ENCODE results near the gene SMYD3.
"Not testable (repeated sequence)": the region's sequence is repeated elsewhere in the genome, so short reads cannot be mapped to it uniquely, and the experiment has no call there.

SMYD3 gene

DNA sequence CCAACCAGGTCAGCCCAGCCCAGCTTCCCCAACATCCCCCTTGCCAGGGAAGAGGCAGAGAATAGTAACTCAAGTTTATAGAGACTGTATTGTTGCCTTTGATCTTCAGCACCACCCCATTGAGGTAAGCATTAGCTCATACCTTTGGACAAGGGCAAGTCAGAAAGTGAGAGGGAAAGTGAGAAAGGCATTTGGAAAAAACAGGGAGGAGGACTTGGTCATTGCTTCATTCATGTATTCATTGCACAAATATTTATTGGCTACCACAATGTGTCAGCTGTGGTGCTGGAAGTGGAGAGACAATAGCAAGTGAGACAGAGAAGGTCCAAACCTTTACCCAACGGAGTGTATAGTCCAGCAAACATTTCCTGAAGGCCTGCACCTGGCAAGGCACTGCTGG, 791.1 kb downstream of the SMYD3 start:
- DNase-seq: no peak
- Mint-ChIP-seq H3K36me3 (no peaks in the 10 kb centered on the region), H3K9me3 (no peaks in the 10 kb centered on the region), H3K4me3 (no peak overlapping the region), H3K27ac (no peak overlapping the region), H3K4me1 (no peaks in the 10 kb centered on the region), H3K27me3 (no peaks in the 10 kb centered on the region)
- CTCF ChIA-PET: no interaction called here

DNA sequence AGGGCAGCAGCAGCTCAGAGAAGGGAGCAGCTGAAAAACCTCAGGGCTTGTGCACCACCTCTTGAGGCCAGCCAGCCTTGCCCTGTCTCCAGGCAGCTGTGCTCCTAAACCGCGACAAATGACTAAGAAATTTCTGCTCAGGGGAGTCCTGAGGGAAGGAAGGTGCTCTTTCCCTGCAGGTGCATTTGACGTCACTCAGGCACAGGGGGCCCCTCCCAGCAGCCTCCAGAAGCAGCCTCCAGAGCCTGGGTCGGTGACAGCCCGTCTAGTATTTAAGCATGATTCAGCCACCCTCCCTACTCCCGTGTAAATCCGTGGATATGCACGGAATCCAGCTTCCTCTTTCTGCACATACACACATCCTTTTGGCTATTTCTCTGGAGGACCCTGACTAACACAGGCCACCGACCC, 791.8 kb downstream of the SMYD3 start:
- Mint-ChIP-seq H3K27me3 (no peaks in the 10 kb centered on the region), H3K36me3 (no peaks in the 10 kb centered on the region), H3K4me1 (no peaks in the 10 kb centered on the region), H3K27ac (no peak overlapping the region), H3K9me3 (no peaks in the 10 kb centered on the region), H3K4me3 (no peak overlapping the region)
- DNase-seq: no peak
- CTCF ChIA-PET: interaction anchor here (0.6 kb wide), 1 partner anchor 55 kb away, joined by 3 read pairs; no protein-coding TSS in a partner anchor

DNA sequence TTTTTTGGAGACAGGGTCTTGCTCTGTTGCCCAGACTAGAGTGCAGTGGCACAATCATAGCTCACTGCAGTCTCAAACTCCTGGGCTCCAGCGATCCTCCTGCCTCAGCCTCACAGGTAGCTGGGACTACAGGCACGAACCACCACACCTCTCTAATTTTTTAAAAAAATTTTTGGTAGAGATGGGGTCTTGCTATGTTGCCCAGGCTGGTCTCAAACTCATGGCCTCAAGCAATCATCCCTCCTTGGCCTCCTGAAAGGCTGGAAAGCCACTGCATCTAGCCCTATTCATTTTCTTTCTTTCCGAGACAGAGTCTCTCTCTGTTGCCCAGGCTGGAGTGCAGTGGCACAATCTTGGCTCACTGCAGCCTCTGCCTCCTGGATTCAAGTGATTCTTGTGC, 793.1 kb downstream of the SMYD3 start:
- H3K4me1 Mint-ChIP-seq, H3K4me3 Mint-ChIP-seq, H3K27ac Mint-ChIP-seq, DNase-seq, H3K9me3 Mint-ChIP-seq, H3K36me3 Mint-ChIP-seq, CTCF ChIA-PET, H3K27me3 Mint-ChIP-seq: not testable (repeated sequence)

DNA sequence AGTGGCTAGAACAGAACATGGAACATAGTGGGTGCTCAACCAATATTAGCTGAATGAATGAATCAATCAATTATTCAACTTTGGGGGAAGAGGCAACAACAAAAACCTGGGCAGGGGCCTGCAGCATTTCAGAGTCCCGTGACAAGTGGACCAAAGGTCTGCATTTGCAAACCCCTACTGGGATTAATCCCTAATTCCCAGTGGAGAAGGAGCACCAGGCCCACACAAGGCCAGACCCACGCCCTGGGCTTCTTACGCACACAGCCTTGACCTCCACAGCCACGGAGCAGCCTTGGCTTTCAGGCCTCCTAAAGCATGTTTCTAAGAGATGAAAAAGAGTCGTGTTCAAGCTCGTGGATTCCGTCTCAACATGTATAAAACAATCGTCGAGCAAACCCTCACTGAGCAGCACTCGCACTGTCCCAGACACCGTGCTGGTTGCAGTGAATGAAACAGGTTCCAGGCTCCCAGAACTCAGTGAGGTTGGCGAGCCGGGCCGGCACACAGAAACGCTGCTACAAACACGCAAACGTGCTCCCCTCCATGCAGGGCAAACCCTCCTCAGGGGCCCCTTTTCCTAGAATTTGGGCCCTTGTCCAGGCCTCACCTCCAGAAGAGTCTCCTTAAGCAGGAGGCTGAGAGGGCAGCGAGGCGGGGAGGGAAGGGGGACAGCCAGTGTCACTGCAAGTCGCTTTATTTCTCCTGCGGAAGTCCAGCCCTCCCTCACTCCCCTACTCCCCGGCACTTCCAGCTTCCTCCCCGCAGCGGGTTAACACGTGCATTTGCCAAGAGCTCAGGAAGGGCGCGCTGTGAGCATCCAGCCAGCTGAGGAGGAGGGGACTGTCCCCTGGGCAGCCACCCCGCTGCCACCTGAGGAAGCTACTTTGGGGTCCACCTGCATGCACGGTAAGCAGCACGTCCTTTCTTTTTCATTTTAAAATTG, 795.8 kb downstream of the SMYD3 start:
- H3K4me3 Mint-ChIP-seq: no peak overlapping the region
- CTCF ChIA-PET: no interaction called here
- no peaks in the 10 kb centered on the region for H3K4me1 Mint-ChIP-seq
- no peaks in the 10 kb centered on the region for H3K9me3 Mint-ChIP-seq
- no peak overlapping the region for H3K27ac Mint-ChIP-seq
- no peaks in the 10 kb centered on the region for H3K27me3 Mint-ChIP-seq
- no peaks in the 10 kb centered on the region for H3K36me3 Mint-ChIP-seq
- DNase-seq: no peak

DNA sequence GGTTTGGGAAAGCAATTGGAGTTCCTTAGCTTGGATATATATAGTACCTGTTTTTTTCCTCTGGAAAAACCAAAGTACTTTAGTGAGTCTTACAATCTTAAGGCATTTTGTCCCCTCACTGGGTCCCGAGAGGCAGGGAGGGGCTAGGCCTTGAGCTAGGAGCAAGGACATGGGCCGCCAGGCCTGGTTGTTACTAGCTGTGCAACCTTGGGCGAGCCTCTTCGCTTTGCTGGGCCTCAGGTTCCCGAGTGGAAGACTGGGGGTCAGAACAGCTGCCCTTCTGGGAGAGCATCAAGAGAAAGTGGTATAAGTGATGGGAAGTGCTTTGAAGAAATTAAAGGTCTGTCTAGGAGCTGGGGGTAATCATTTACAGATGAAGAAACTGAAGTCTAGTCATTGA, 799.1 kb downstream of the SMYD3 start:
- Mint-ChIP-seq H3K27me3 (no peaks in the 10 kb centered on the region), H3K27ac (no peak overlapping the region), H3K36me3 (no peaks in the 10 kb centered on the region), H3K4me1 (no peaks in the 10 kb centered on the region), H3K4me3 (no peak overlapping the region), H3K9me3 (no peaks in the 10 kb centered on the region)
- DNase-seq: no peak
- CTCF ChIA-PET: no interaction called here

DNA sequence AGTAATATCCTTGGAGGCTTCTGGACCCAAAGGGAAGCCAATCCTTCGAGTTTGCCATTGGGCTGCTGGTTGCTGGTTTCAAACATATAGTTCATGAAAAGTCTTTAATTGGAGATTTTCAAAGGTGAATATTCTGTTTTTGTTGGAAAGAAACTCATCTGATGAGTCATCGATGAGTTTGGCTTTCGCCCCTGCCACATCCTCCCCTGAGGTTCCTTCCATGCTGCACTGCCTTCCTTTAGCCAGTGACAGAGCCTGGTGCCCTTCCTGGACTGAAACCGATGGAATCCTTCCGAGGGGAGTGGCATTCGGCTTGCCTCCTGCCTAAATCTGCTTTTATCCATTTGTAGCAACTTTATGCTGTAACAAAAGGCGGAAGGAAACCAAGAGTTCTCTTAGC, 802.3 kb downstream of the SMYD3 start:
- DNase-seq: no peak
- Mint-ChIP-seq H3K4me1 (no peaks in the 10 kb centered on the region), H3K9me3 (no peaks in the 10 kb centered on the region), H3K4me3 (no peak overlapping the region), H3K36me3 (no peaks in the 10 kb centered on the region), H3K27ac (no peak overlapping the region), H3K27me3 (no peaks in the 10 kb centered on the region)
- CTCF ChIA-PET: no interaction called here

DNA sequence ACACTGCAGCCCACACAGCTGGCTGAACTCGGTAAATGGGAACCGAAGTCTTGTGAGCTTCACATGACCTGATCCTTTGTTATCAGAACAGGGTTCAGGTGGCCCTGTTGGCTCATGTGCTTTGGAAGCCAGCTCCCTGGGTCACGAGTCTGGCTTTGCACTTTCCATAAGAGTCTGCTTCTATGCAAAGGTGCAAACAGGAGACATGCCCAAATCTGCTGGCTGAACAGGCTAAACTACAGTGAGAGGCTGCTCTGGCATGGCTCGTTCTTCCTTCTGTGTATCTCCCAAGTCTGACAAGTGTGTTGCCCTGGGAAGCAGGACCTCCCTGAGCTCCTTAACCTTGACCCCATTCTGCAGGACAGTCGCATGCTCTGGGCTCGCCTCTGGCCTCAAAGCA, 802.7 kb downstream of the SMYD3 start:
- Mint-ChIP-seq H3K4me3 (no peak overlapping the region), H3K9me3 (no peaks in the 10 kb centered on the region), H3K27ac (no peak overlapping the region), H3K36me3 (no peaks in the 10 kb centered on the region), H3K4me1 (no peaks in the 10 kb centered on the region), H3K27me3 (no peaks in the 10 kb centered on the region)
- CTCF ChIA-PET: no interaction called here
- no peak for DNase-seq

DNA sequence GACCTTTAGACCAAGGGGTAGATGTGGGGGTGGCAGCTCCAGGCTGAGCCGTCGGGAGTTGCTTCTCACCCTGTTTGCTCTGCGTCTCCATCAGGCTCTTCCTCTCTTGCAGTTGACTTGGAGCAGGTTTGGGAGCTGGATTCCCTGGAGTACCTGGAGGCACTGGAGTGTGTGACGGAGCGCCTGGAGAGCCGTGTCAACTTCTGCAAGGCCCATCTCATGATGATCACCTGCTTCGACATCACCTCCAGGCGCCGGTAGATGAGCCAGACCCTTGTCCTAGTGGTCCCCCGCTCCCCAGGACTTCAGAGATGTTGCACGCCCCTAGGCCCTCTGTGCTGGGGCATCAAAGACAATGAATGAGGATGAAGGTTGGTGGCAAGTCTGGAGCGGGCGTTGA, 804.7 kb downstream of the SMYD3 start:
- Mint-ChIP-seq H3K27ac (no peak overlapping the region), H3K4me1 (no peaks in the 10 kb centered on the region), H3K4me3 (no peak overlapping the region), H3K27me3 (no peaks in the 10 kb centered on the region), H3K36me3 (no peaks in the 10 kb centered on the region), H3K9me3 (peaks cover 3% of the 10 kb centered on the region)
- CTCF ChIA-PET: no interaction called here
- no peak for DNase-seq

DNA sequence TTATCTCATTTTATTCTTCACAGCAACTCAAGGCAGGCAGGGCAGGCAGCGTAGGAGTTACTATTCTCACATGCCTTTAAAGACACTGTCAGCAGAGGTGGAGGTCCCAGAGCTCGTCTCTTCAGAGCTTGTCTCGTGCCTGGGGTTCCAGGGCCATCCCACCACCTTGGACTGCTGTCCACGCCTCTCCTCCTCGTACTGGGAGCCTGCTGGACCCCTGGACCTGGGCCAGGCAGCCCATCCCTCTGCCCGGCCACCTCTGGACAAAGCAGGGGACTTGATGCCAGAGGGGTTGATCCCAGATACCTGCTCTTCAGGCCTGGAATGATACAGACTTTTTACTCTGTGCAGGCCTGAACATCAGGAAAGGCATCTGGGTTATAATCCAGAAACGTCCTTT, 805.4 kb downstream of the SMYD3 start:
- Mint-ChIP-seq H3K4me1 (no peaks in the 10 kb centered on the region), H3K27me3 (no peaks in the 10 kb centered on the region), H3K9me3 (peaks cover 3% of the 10 kb centered on the region), H3K36me3 (no peaks in the 10 kb centered on the region), H3K27ac (no peak overlapping the region), H3K4me3 (no peak overlapping the region)
- CTCF ChIA-PET: no interaction called here
- DNase-seq: no peak

DNA sequence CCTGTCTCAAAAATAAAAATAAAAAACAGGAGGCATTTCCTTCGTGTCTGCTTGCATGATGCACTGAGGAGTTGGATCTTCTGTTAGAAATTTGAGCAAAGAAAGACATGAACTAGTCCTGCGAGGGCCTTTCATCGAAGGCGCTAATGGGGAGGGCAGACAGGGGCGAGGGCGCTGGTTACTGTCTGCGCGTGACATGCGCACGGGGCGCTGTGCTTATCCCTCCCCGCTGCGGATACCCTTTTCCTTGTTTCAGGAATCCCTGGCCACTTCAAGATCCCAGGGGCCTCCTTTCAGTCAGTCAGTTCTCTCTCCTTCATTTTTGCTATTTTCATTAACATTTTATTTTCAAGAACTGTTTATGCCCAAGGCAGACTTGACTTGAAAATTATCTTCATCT, 806.4 kb downstream of the SMYD3 start:
- peaks cover 3% of the 10 kb centered on the region for H3K9me3 Mint-ChIP-seq
- CTCF ChIA-PET: no interaction called here
- H3K27ac Mint-ChIP-seq: no peak overlapping the region
- DNase-seq: no peak
- no peaks in the 10 kb centered on the region for H3K27me3 Mint-ChIP-seq
- H3K4me1 Mint-ChIP-seq: no peaks in the 10 kb centered on the region
- no peak overlapping the region for H3K4me3 Mint-ChIP-seq
- no peaks in the 10 kb centered on the region for H3K36me3 Mint-ChIP-seq

Data from activated naive CD4-positive, alpha-beta T cell treated with anti-CD3 and anti-CD28 coated beads, Interleukin-2, amount 10 ng/mL, durations not matched to agents 7 days and 5 days (primary cell).